CD4-positive, alpha-beta T cell (primary cell): ENCODE data around the gene ADGRG7. TPM values are rescaled to one million over a fixed set of nuclear protein-coding genes. Genes with fewer than 3 reads are reported as not detected.

ENCODE experiments used
- ATAC-seq: fragments of 200-7000 bp; cut with Tn5 transposase; one replicate; pipeline ENCODE4 v1.10.0; 2022; ENCODE audit warnings: mild to moderate bottlenecking; ENCODE audit not compliant: poor library complexity
- CTCF ChIA-PET: fragments of 350-600 bp; sonication (Branson Sonifier 250); formaldehyde crosslinking; loops from one replicate; lab custom pipeline; 2021; ENCODE audit warnings: antibody characterized with exemption, inconsistent platforms; lab: Charles Lee
- POLR2A ChIA-PET: fragments of 350-600 bp; sonication (Branson Sonifier 250); formaldehyde crosslinking; loops from one replicate; lab custom pipeline; 2021; ENCODE audit warnings: antibody characterized with exemption, inconsistent platforms; lab: Charles Lee
- DNase-seq, 14 experiments: peaks; one replicate each; pipeline ENCODE4 v3.0.0-alpha.2; 2013 to 2020; ENCODE audit warnings: mixed read lengths in 2 of 14
- H3K27ac ChIP-seq, 2 donors: one replicate each; pipeline versions ENCODE4 v1.5.1 to v1.7.0; 2013; ENCODE audit warnings: low read length in 2 of 2, low read depth in 1 of 2, mild to moderate bottlenecking in 1 of 2
- H3K27me3 ChIP-seq, 2 experiments: 1 replicate in 1 of 2; 2 replicates in 1 of 2; pipeline versions ENCODE4 v1.6.1 to v1.7.0; 2013; ENCODE audit warnings: low read length in 2 of 2, control low read depth in 1 of 2, mild to moderate bottlenecking in 1 of 2, moderate library complexity in 1 of 2; ENCODE audit not compliant: insufficient read depth in 2 of 2, control insufficient read depth in 1 of 2
- H3K36me3 ChIP-seq: one replicate; pipeline ENCODE4 v1.6.1; 2013; ENCODE audit warnings: low read length, control low read depth; ENCODE audit not compliant: insufficient read depth
- H3K4me1 ChIP-seq: one replicate; pipeline ENCODE4 v1.6.1; 2013; ENCODE audit warnings: low read length, control low read depth; ENCODE audit not compliant: insufficient read depth
- H3K4me3 ChIP-seq: one replicate; pipeline ENCODE4 v1.5.1; 2013; ENCODE audit warnings: mild to moderate bottlenecking, low read length, moderate library complexity
- H3K9me3 ChIP-seq, 2 experiments: 1 replicate in 1 of 2; 2 replicates in 1 of 2; pipeline versions ENCODE4 v1.6.1 to v1.7.0; 2013; ENCODE audit warnings: low read length in 2 of 2, mild to moderate bottlenecking in 2 of 2, control low read depth in 1 of 2, moderate library complexity in 1 of 2; ENCODE audit not compliant: control insufficient read depth in 1 of 2, insufficient read depth in 1 of 2
- H3K27ac Mint-ChIP-seq: one replicate; pipeline ENCODE4 v1.8.0; 2020; ENCODE audit warnings: mixed read lengths
- H3K27me3 Mint-ChIP-seq: one replicate; pipeline ENCODE4 v1.8.0; 2021; ENCODE audit warnings: mixed read lengths
- H3K36me3 Mint-ChIP-seq: one replicate; pipeline ENCODE4 v1.8.0; 2021; ENCODE audit warnings: low read depth, mixed read lengths
- H3K4me1 Mint-ChIP-seq: one replicate; pipeline ENCODE4 v1.8.0; 2021; ENCODE audit warnings: low read depth, mixed read lengths
- H3K4me3 Mint-ChIP-seq: one replicate; pipeline ENCODE4 v1.8.0; 2020; ENCODE audit warnings: mild to moderate bottlenecking, mixed read lengths
- H3K9me3 Mint-ChIP-seq: one replicate; pipeline ENCODE4 v1.8.0; 2020; ENCODE audit warnings: mixed read lengths
- intact Hi-C, 2 experiments: fragments of 100-400 bp; cut with DNase I in 1 of 2; cut with micrococcal nuclease in 1 of 2; formaldehyde crosslinking; loops; one replicate each; pipeline versions ENCODE4 v1.15.1 to v1.9.0; 2023 to 2025; cut with DNase I, micrococcal nuclease
- total RNA-seq, 174 experiments: library from RNA in 2 of 174; stranded (reverse) in 2 of 174; gene quantifications; one replicate each; pipeline ENCODE4 v1.2.3 and lab custom pipeline; 2021 to 2026
- TF ChIP-seq, protein P1 (sequence below): fragments of 200-600 bp; IDR thresholded peaks from one replicate; pipeline ENCODE4 v1.8.0; 2022; ENCODE audit warnings: antibody characterized with exemption, mild to moderate bottlenecking

Gene ADGRG7
- total RNA-seq, 2 experiments from 2014 or later, result not detected

DNA sequence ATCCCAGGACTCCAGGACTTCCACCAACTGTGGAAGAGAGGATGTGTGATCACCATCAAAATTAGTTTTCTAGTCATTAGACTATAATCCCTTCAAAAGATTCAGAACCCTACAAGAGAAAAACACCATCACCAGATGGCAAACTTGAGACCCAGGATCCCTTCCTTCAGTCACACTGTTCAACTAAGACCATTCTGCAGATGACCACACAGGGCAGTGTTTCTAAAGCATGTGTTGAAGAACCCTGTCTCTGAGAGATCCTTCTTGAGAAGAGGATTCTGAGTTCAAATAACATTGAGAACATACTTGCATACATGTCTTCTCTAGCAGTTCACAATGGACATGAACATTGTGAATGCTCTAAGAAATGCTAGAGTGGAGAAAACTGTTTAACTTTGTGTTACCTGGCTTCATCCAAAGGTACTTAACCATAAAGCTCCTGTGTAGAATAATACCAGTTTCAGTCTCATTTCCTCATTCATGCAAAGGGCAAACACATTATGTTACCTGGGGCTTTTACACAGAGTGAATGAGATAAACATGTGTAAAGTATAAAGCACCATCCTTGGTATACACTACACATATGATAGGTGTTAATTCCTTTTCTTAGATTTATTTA lies 2.4 kb upstream of the ADGRG7 start:
- no peak overlapping the region for H3K27ac ChIP-seq
- H3K4me1 ChIP-seq, result peaks cover 6% of the 10 kb centered on the region
- Mint-ChIP-seq H3K27me3 (peaks cover 28% of the 10 kb centered on the region), H3K36me3 (no peaks in the 10 kb centered on the region), H3K4me3 (no peak overlapping the region), H3K9me3 (no peaks in the 10 kb centered on the region), H3K4me1 (peaks cover 28% of the 10 kb centered on the region), H3K27ac (no peak overlapping the region)
- H3K9me3 ChIP-seq, result no peaks in the 10 kb centered on the region
- ATAC-seq (no peak), DNase-seq (no peak)
- intact Hi-C loops, result no loop called here
- TF ChIP-seq, protein P1, sequence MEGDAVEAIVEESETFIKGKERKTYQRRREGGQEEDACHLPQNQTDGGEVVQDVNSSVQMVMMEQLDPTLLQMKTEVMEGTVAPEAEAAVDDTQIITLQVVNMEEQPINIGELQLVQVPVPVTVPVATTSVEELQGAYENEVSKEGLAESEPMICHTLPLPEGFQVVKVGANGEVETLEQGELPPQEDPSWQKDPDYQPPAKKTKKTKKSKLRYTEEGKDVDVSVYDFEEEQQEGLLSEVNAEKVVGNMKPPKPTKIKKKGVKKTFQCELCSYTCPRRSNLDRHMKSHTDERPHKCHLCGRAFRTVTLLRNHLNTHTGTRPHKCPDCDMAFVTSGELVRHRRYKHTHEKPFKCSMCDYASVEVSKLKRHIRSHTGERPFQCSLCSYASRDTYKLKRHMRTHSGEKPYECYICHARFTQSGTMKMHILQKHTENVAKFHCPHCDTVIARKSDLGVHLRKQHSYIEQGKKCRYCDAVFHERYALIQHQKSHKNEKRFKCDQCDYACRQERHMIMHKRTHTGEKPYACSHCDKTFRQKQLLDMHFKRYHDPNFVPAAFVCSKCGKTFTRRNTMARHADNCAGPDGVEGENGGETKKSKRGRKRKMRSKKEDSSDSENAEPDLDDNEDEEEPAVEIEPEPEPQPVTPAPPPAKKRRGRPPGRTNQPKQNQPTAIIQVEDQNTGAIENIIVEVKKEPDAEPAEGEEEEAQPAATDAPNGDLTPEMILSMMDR, result no peak
- POLR2A ChIA-PET, result no interaction called here
- H3K36me3 ChIP-seq, result no peaks in the 10 kb centered on the region
- peaks cover 4 to 5% of the 10 kb centered on the region in 2 experiments for H3K27me3 ChIP-seq
- H3K4me3 ChIP-seq, result no peak overlapping the region
- CTCF ChIA-PET, result no interaction called here

DNA sequence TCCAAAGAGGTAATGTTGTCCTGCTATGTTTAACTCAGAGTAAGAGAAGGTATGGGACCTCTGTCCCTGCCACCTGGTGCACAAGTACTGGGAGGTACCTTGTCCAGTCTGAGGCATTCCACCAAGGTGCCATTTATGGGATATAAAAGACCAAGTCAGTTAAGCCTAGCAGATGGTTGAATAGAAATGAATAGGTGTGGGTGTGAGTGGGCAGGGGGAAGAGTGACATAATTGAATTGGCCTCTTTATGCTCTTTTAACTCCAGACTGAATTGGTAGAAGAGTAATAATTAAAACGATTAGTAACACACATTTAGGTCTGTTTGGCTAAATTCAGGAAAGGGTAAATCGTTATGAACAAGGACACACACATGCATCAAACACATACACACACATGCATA lies 562 bp downstream of the ADGRG7 start:
- H3K9me3 ChIP-seq, result no peaks in the 10 kb centered on the region
- H3K4me1 Mint-ChIP-seq, result peaks cover 9% of the 10 kb centered on the region
- TF ChIP-seq, protein P1, result no peak
- H3K4me1 ChIP-seq, result no peaks in the 10 kb centered on the region
- no peak for DNase-seq
- H3K9me3 Mint-ChIP-seq, result no peaks in the 10 kb centered on the region
- H3K4me3 ChIP-seq, result no peak overlapping the region
- ATAC-seq, result no peak
- H3K36me3 ChIP-seq, result no peaks in the 10 kb centered on the region
- ChIA-PET POLR2A (interaction anchor here (1.0 kb wide), 1 partner anchor 10 kb away, joined by 4 read pairs; no protein-coding TSS in a partner anchor), CTCF (no interaction called here)
- peaks cover 4 to 5% of the 10 kb centered on the region in 2 experiments for H3K27me3 ChIP-seq
- H3K27me3 Mint-ChIP-seq, result peaks cover 43% of the 10 kb centered on the region
- intact Hi-C loops, result no loop called here
- H3K36me3 Mint-ChIP-seq, result no peaks in the 10 kb centered on the region
- no peak overlapping the region for H3K27ac Mint-ChIP-seq
- H3K4me3 Mint-ChIP-seq, result no peak overlapping the region
- no peak overlapping the region for H3K27ac ChIP-seq

DNA sequence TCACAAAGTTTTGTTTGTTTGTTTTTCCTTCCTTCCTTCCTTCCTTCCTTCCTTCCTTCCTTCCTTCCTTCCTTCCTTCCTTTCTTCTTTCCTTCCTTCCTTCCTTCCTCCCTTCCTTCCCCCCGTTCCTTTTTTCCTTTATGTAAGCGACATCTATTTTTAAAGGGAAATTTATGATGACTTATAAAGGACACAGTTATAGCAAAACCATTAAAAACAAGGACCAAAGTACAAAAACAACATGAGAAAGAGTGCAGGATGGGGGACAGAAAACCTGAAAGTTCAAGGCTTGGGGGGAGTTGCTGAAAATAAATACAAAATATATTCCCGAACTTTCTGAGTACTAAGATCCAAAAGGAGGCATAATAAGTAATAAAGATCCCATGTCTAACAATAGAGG lies 1.8 kb downstream of the ADGRG7 start:
- CTCF ChIA-PET, result interaction anchor here (1.1 kb wide), 1 partner anchor 333 kb away, joined by 3 read pairs; no protein-coding TSS in a partner anchor
- POLR2A ChIA-PET, result interaction anchor here (1.0 kb wide), 1 partner anchor 11 kb away, joined by 4 read pairs; no protein-coding TSS in a partner anchor
- no peaks in the 10 kb centered on the region for H3K36me3 ChIP-seq
- H3K27ac Mint-ChIP-seq, result no peak overlapping the region
- no peak overlapping the region for H3K27ac ChIP-seq
- peaks cover 43% of the 10 kb centered on the region for H3K27me3 Mint-ChIP-seq
- intact Hi-C loops, result no loop called here
- TF ChIP-seq, protein P1, result no peak
- peaks cover 9% of the 10 kb centered on the region for H3K4me1 Mint-ChIP-seq
- no peak overlapping the region for H3K4me3 Mint-ChIP-seq
- no peaks in the 10 kb centered on the region for H3K9me3 Mint-ChIP-seq
- DNase-seq, result no peak
- no peak overlapping the region for H3K4me3 ChIP-seq
- H3K36me3 Mint-ChIP-seq, result no peaks in the 10 kb centered on the region
- peaks cover 4 to 5% of the 10 kb centered on the region in 2 experiments for H3K27me3 ChIP-seq
- no peak for ATAC-seq
- no peaks in the 10 kb centered on the region for H3K9me3 ChIP-seq
- H3K4me1 ChIP-seq, result no peaks in the 10 kb centered on the region
